DMS 273 treated with DMSO at 0.1 percent for 48 hours (cell line): Measurements from ENCODE around the gene LSM12.
"Not testable (repeated sequence)": the region's sequence is repeated elsewhere in the genome, so short reads cannot be mapped to it uniquely, and the experiment has no call there.

Experiments used
- DNase-seq: peaks from one replicate; lab custom pipeline; 2025; lab: John Stamatoyannopoulos, UW

LSM12 gene

GRCh38 chr17:44066204-44066930 is at the start of gene LSM12:
TSS of gene LSM12 (minus strand) at chr17:44066671. CDS start at chr17:44066587, 84 bp downstream.
- peak; percentile 78 for DNase-seq

GRCh38 chr17:44115585-44116415 is 49.3 kb upstream of the LSM12 start:
- no peak for DNase-seq

GRCh38 chr17:44113868-44114840 is 47.7 kb upstream of the LSM12 start:
- no peak for DNase-seq

GRCh38 chr17:44113382-44113781 is 46.9 kb upstream of the LSM12 start:
- DNase-seq, result no peak

GRCh38 chr17:44112284-44113280 is 46.1 kb upstream of the LSM12 start:
- DNase-seq, result no peak

- DNase-seq, result no peak
Observed at GRCh38 chr17:44111777-44112176, 45.3 kb upstream of the LSM12 start.

- DNase-seq, result peak; percentile 83
Observed at GRCh38 chr17:44110823-44111633, 44.6 kb upstream of the LSM12 start.

- DNase-seq, result no peak
Observed at GRCh38 chr17:44110011-44110686, 43.7 kb upstream of the LSM12 start.

- DNase-seq, result no peak
Observed at GRCh38 chr17:44109312-44109630, 42.8 kb upstream of the LSM12 start.

- DNase-seq, result no peak
Observed at GRCh38 chr17:44108440-44109311, 42.2 kb upstream of the LSM12 start.

- no peak for DNase-seq
Observed at GRCh38 chr17:44106801-44107200, 40.3 kb upstream of the LSM12 start.

GRCh38 chr17:44105941-44106340 is 39.5 kb upstream of the LSM12 start:
- DNase-seq, result no peak

- DNase-seq, result no peak
Observed at GRCh38 chr17:44105483-44105882, 39.0 kb upstream of the LSM12 start.

GRCh38 chr17:44102849-44103622 is 36.6 kb upstream of the LSM12 start:
- no peak for DNase-seq

GRCh38 chr17:44101858-44102257 is 35.4 kb upstream of the LSM12 start:
- not testable (repeated sequence) for DNase-seq

- DNase-seq, result no peak
Observed at GRCh38 chr17:44097110-44097958, 30.9 kb upstream of the LSM12 start.
